SK-N-SH treated with all-trans-retinoic acid at 6 μM for 48 hours (cell line): ENCODE results near the gene PECR.

ENCODE experiments used
- ATAC-seq: fragments of 200-7000 bp; cut with Tn5 transposase; 3 replicates; pipeline ENCODE4 v1.9.1; 2020; ENCODE audit warnings: mild to moderate bottlenecking, moderate library complexity
- BACH2 ChIP-seq: fragments of 250-450 bp; sonication (Bioruptor Pico); IDR thresholded peaks from 2 replicates; pipeline ENCODE4 v1.9.0; 2021; ENCODE audit warnings: mild to moderate bottlenecking, borderline replicate concordance
- CREB5 ChIP-seq: fragments of 250-450 bp; sonication (Bioruptor Pico); IDR thresholded peaks from 2 replicates; pipeline ENCODE4 v1.5.1; 2020; ENCODE audit warnings: low read depth, mild to moderate bottlenecking, moderate library complexity
- ESRRG ChIP-seq: fragments of 250-450 bp; sonication (Bioruptor Pico); IDR thresholded peaks from 2 replicates; pipeline ENCODE4 v1.6.1; 2021; ENCODE audit warnings: mild to moderate bottlenecking
- GLIS3 ChIP-seq: fragments of 250-450 bp; sonication (Bioruptor Pico); IDR thresholded peaks from 2 replicates; pipeline ENCODE4 v1.5.0; 2020; ENCODE audit warnings: mild to moderate bottlenecking, moderate library complexity
- OSR1 ChIP-seq: fragments of 250-450 bp; sonication (Bioruptor Pico); IDR thresholded peaks from 2 replicates; pipeline ENCODE4 v1.8.0; 2022; ENCODE audit warnings: moderate library complexity, mild to moderate bottlenecking, inconsistent platforms
- POU6F1 ChIP-seq: fragments of 250-450 bp; sonication (Bioruptor Pico); IDR thresholded peaks from 2 replicates; pipeline ENCODE4 v1.8.0; 2021; ENCODE audit warnings: low read depth, mild to moderate bottlenecking, moderate library complexity, borderline replicate concordance
- RARB ChIP-seq: fragments of 250-450 bp; sonication (Bioruptor Pico); IDR thresholded peaks from 2 replicates; pipeline ENCODE4 v1.8.0; 2021; ENCODE audit warnings: mild to moderate bottlenecking, moderate library complexity
- TCF4 ChIP-seq: fragments of 250-450 bp; sonication (Bioruptor Pico); IDR thresholded peaks from 2 replicates; pipeline ENCODE4 v1.8.0; 2021; ENCODE audit warnings: mild to moderate bottlenecking, moderate library complexity, borderline replicate concordance
- TOX ChIP-seq: fragments of 250-450 bp; sonication (Bioruptor Pico); IDR thresholded peaks from 2 replicates; pipeline ENCODE4 v1.8.0; 2021; ENCODE audit warnings: mild to moderate bottlenecking, moderate library complexity, borderline replicate concordance
- ZFP3 ChIP-seq: fragments of 250-450 bp; sonication (Bioruptor Pico); IDR thresholded peaks from 2 replicates; pipeline ENCODE4 v1.5.0; 2020; ENCODE audit warnings: mild to moderate bottlenecking, moderate library complexity
- ZFP30 ChIP-seq: fragments of 450-650 bp; formaldehyde crosslinking; IDR thresholded peaks from 2 replicates; pipeline ENCODE4 v1.5.0; 2022; ENCODE audit warnings: mild to moderate bottlenecking, moderate library complexity
- ZNF565 ChIP-seq: fragments of 450-650 bp; formaldehyde crosslinking; conservative IDR thresholded peaks from 2 replicates; pipeline ENCODE4 v1.5.0; 2020; ENCODE audit warnings: low read depth, mild to moderate bottlenecking, moderate library complexity
- ZNF8 ChIP-seq: fragments of 450-650 bp; formaldehyde crosslinking; IDR thresholded peaks from 2 replicates; pipeline ENCODE4 v1.5.0; 2020; ENCODE audit warnings: mild to moderate bottlenecking, moderate library complexity
- TF ChIP-seq, protein P1 (sequence below): fragments of 250-450 bp; sonication (Bioruptor Pico); IDR thresholded peaks from 2 replicates; pipeline ENCODE4 v1.8.0; 2020; ENCODE audit warnings: mild to moderate bottlenecking, moderate library complexity, borderline replicate concordance
- TF ChIP-seq, protein P2 (sequence below): fragments of 250-450 bp; sonication (Bioruptor Pico); IDR thresholded peaks from 2 replicates; pipeline ENCODE4 v1.5.1; 2021; ENCODE audit warnings: mild to moderate bottlenecking, moderate library complexity

PECR gene

DNA sequence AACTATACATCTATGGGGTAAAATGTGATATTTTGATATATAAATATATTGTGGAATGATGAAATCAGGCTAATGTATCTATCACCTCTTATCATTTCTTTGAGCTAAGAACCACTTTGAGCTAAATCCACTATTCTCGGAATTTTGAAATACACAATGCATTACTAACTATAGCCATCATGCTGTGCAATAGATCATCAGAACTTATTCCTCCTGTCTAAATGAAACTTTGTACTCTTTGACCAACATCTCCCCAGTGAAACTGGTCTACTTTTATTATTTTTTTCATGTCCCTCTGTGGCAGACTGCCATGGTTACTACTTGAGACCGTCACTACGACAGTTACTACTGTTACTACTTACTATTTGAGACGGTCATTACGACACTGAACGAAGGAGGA lies 11.4 kb downstream of the PECR start (continued):
- TF ChIP-seq, protein P1, sequence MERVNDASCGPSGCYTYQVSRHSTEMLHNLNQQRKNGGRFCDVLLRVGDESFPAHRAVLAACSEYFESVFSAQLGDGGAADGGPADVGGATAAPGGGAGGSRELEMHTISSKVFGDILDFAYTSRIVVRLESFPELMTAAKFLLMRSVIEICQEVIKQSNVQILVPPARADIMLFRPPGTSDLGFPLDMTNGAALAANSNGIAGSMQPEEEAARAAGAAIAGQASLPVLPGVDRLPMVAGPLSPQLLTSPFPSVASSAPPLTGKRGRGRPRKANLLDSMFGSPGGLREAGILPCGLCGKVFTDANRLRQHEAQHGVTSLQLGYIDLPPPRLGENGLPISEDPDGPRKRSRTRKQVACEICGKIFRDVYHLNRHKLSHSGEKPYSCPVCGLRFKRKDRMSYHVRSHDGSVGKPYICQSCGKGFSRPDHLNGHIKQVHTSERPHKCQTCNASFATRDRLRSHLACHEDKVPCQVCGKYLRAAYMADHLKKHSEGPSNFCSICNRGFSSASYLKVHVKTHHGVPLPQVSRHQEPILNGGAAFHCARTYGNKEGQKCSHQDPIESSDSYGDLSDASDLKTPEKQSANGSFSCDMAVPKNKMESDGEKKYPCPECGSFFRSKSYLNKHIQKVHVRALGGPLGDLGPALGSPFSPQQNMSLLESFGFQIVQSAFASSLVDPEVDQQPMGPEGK (CRISPR knock-in tag): no peak
- no peak for TF ChIP-seq ZNF8 (CRISPR knock-in tag)

GRCh38 chr2:216069028-216069427 lies 12.6 kb downstream of the PECR start:
- no peak for ATAC-seq
- TF ChIP-seq, protein P2, sequence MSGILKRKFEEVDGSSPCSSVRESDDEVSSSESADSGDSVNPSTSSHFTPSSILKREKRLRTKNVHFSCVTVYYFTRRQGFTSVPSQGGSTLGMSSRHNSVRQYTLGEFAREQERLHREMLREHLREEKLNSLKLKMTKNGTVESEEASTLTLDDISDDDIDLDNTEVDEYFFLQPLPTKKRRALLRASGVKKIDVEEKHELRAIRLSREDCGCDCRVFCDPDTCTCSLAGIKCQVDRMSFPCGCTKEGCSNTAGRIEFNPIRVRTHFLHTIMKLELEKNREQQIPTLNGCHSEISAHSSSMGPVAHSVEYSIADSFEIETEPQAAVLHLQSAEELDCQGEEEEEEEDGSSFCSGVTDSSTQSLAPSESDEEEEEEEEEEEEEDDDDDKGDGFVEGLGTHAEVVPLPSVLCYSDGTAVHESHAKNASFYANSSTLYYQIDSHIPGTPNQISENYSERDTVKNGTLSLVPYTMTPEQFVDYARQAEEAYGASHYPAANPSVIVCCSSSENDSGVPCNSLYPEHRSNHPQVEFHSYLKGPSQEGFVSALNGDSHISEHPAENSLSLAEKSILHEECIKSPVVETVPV (CRISPR knock-in tag): no peak
- TF ChIP-seq TOX (CRISPR knock-in tag) (no peak), ESRRG (CRISPR knock-in tag) (no peak)

DNA sequence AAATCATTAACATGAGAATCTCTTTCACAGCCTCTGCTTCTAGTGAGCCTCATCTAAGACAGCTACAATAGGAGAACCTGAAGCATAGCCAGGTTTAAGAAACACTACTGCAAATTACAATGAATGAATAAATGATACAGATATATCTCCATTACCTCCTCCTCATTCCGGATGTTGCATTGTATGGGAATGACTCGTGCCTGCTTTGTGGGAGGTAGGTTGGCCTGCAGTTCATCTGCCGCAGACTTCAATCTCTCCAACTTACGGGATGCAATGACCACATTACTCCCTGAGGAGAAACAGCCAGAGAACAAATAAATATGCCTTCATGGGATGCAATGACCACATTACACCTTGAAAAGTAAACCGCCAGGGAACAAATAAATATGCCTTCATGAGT lies 15.4 kb downstream of the PECR start:
- peak; percentile 54 for ATAC-seq
- TF ChIP-seq ZNF565 (CRISPR knock-in tag): no peak
- TF ChIP-seq CREB5 (CRISPR knock-in tag): no peak
- no peak for TF ChIP-seq ZNF8 (CRISPR knock-in tag)
- TF ChIP-seq, protein P2 (CRISPR knock-in tag): no peak
- TF ChIP-seq TCF4: no peak
- no peak for TF ChIP-seq ZFP3 (CRISPR knock-in tag)
- TF ChIP-seq BACH2 (CRISPR knock-in tag): no peak
- no peak for TF ChIP-seq OSR1

GRCh38 chr2:216064665-216065064 lies 16.9 kb downstream of the PECR start:
- no peak for ATAC-seq
- no peak for TF ChIP-seq POU6F1 (CRISPR knock-in tag)
- TF ChIP-seq, protein P1 (CRISPR knock-in tag): no peak
- no peak for TF ChIP-seq BACH2 (CRISPR knock-in tag)

- no peak for TF ChIP-seq ZFP3 (CRISPR knock-in tag)
- TF ChIP-seq, protein P2 (CRISPR knock-in tag): no peak
- no peak for TF ChIP-seq OSR1
- TF ChIP-seq GLIS3 (CRISPR knock-in tag): no peak
- no peak for TF ChIP-seq ZFP30 (CRISPR knock-in tag)
- TF ChIP-seq RARB (CRISPR knock-in tag): no peak
- ATAC-seq: no peak
Observed at GRCh38 chr2:216064014-216064630, 17.5 kb downstream of the PECR start.
